Vagina (tissue), 2 donors: ENCODE data around the gene PRKAR1B.

Source experiments
- CTCF ChIP-seq, 3 experiments: fragments of 450-650 bp in 2 of 3; fragments of 200-600 bp in 1 of 3; sonication (generic) in 1 of 3; IDR thresholded peaks; one replicate each; pipeline ENCODE4 v1.5.1; 2017 to 2019; ENCODE audit warnings: antibody characterized with exemption in 3 of 3, mild to moderate bottlenecking in 2 of 3, moderate library complexity in 2 of 3
- POLR2A ChIP-seq, 2 donors: fragments of 450-650 bp; IDR thresholded peaks; one replicate each; pipeline ENCODE4 v1.6.1; 2017; ENCODE audit warnings: antibody characterized with exemption in 2 of 2, mild to moderate bottlenecking in 2 of 2, moderate library complexity in 2 of 2

DNA sequence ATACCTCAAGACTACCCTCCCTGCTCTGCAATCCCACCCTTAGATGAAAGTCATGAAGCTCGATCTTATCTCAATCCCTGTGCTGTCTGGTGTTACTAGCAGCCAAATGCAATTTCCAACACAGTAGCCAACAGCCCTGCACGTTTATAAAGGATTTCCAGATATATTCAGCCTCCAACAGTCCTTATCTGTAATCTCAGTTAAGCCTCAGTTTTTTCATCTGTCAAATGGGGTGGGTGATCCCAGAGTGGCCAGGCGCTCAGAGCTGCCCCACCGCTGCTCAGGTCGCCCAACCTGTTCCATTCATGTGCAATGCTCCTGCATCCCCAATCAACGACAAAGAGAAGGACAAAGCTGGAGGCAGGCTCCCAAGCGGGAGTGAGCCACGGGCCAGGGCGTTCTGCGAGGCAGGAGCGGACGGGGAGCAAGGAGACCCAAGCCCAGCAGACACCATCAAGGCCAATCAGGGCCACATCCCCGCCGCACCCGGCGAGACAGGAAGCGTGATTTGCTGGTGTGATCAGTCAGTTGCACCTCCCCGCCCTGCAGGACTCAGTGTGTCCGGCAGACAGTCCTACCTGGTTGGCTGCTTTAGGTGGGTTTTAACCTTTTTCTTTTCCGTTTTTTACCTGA is 227.1 kb downstream of the PRKAR1B start:
- TF ChIP-seq CTCF (IDR thresholded peaks at IDR 0.05) = no peak
- TF ChIP-seq POLR2A (IDR thresholded peaks at IDR 0.05) = no peak
